Measurements from ENCODE around the gene P2RY8.

Gene P2RY8

DNA sequence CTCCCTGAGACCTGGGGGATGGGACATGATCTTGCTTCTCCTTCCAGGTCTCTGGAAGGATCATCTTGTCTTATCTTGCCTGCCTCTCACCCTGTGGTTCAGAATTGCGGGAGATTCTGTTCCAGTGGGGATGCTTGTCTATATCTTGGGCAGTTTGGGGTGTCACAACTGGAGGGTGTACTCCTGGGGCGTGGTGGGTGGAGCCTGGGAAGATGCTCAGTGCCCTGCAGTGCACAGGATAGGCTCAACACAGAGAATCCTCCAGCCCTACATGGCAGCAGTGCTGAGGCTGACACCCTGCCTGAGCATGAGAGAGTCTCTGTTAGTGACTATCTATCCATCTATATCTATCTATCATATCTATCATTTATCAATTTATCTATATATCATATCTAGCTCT, 7.7 kb downstream of the P2RY8 start:
- ChIA-PET POLR2A (no interaction called here), CTCF (no interaction called here)
- no peak for DNase-seq (ENCODE audit: extremely low spot score)
- TF ChIP-seq, protein P1, sequence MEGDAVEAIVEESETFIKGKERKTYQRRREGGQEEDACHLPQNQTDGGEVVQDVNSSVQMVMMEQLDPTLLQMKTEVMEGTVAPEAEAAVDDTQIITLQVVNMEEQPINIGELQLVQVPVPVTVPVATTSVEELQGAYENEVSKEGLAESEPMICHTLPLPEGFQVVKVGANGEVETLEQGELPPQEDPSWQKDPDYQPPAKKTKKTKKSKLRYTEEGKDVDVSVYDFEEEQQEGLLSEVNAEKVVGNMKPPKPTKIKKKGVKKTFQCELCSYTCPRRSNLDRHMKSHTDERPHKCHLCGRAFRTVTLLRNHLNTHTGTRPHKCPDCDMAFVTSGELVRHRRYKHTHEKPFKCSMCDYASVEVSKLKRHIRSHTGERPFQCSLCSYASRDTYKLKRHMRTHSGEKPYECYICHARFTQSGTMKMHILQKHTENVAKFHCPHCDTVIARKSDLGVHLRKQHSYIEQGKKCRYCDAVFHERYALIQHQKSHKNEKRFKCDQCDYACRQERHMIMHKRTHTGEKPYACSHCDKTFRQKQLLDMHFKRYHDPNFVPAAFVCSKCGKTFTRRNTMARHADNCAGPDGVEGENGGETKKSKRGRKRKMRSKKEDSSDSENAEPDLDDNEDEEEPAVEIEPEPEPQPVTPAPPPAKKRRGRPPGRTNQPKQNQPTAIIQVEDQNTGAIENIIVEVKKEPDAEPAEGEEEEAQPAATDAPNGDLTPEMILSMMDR (IDR thresholded peaks at IDR 0.05; ENCODE audit: control extremely low read depth, extremely low read depth, low read depth, missing control alignments) = no peak

- ChIA-PET CTCF (no interaction called here), POLR2A (no interaction called here)
- no peak for DNase-seq (ENCODE audit: extremely low spot score)
- TF ChIP-seq, protein P1 (IDR thresholded peaks at IDR 0.05; ENCODE audit: control extremely low read depth, extremely low read depth, low read depth, missing control alignments) = no peak
These were observed 8.1 kb downstream of the P2RY8 start for GRCh38 chrX:1528884-1529203.

DNA sequence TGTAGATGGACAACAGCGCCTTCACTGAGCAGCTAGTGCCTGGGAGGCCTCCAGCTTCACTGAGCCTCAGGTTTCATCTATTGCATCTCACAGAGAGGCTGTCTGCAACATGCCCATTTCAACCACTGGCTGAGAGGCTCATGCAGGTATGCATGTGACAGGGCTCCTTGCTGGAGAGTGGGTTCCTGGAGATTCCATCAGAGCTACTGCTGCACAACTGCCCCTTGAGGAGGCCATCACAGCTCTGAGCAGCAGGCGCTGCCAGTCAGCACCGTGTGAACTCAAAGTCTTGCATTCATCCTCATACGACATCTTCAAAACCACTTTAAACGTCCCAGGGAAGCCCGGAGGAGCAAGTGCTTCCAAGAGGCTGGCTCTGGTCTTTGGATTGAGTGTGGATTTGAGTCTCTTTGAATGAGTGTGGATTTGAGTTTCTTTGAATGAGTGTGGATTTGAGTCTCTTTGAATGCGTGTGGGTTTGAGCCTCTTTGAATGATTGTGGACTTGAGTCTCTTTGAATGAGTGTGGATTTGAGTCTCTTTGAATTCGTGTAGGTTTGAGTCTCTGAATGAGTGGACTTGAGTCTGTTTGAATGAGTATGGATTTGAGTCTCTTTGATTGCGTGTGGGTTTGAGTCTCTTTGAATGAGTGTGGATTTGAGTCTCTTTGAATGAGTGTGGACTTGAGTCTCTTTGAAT, 8.7 kb downstream of the P2RY8 start:
- CTCF ChIA-PET = no interaction called here
- DNase-seq (ENCODE audit: extremely low spot score) = no peak
- POLR2A ChIA-PET = no interaction called here
- TF ChIP-seq, protein P1 (IDR thresholded peaks at IDR 0.05; ENCODE audit: control extremely low read depth, extremely low read depth, low read depth, missing control alignments) = no peak

DNA sequence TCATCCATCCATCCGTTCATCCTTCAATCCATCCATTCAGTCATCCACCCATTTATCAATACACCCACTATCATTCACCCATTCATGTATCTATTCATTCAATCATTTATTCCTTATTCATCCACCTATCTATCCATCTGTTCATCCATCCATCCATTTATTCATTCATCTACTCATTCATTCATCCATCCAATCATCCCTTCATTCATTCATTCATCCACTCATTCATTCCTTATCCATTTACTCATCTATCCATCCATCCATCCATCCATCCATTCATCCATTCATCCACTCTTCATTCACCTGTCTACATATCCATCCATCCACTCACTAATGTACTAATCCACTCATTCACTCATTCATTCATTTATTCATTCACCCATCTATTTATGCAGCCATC, 9.5 kb downstream of the P2RY8 start:
- CTCF ChIA-PET = no interaction called here
- POLR2A ChIA-PET = no interaction called here
- no peak for DNase-seq (ENCODE audit: extremely low spot score)
- TF ChIP-seq, protein P1 (IDR thresholded peaks at IDR 0.05; ENCODE audit: control extremely low read depth, extremely low read depth, low read depth, missing control alignments) = no peak

DNA sequence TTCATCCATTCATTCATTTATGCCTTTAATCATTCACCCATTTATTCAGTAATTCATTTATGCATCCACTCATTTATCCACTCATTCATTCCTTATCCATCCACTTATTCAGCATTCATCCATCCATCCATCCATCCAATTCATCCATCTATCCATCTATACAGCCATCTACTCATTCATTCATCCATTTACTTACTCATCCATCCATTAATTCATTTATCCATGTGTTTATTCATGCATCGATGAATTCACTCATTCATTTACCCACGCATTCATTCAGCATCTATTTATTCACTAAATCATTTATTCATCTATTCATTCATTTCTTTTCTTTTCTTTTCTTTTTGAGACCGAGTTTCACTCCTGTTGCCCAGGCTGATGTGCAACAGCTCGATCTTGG, 10.4 kb downstream of the P2RY8 start:
- TF ChIP-seq, protein P1 (IDR thresholded peaks at IDR 0.05; ENCODE audit: control extremely low read depth, extremely low read depth, low read depth, missing control alignments) = no peak
- ChIA-PET POLR2A (no interaction called here), CTCF (no interaction called here)
- no peak for DNase-seq (ENCODE audit: extremely low spot score)

- TF ChIP-seq, protein P1 (IDR thresholded peaks at IDR 0.05; ENCODE audit: control extremely low read depth, extremely low read depth, low read depth, missing control alignments) = no peak
- CTCF ChIA-PET = no interaction called here
- POLR2A ChIA-PET = no interaction called here
- DNase-seq (ENCODE audit: extremely low spot score) = no peak
These were observed 11.2 kb downstream of the P2RY8 start for GRCh38 chrX:1525583-1526355.

Measured in GM10248 (cell line).